HCT116 (cell line): ENCODE data around the gene PIK3R2. TPM values are rescaled to one million over a fixed set of nuclear protein-coding genes. Genes with fewer than 3 reads are reported as not detected.
A peak's percentile ranks its signal among the peaks of the same experiment; 100 is the strongest.

Source experiments
- ATAC-seq: fragments of 200-7000 bp; cut with Tn5 transposase; 2 replicates; pipeline ENCODE4 v1.9.1; 2020; ENCODE audit warnings: mild to moderate bottlenecking, moderate library complexity
- BruUV-seq: library from RNA; stranded (reverse); fragments of 400-500 nt; replicated peaks from 2 replicates; lab custom pipeline; 2021; lab: Mats Ljungman, UMichigan
- CTCF ChIA-PET: fragments of 300-600 bp; sonication (Branson Sonifier 250); formaldehyde crosslinking; loops from one replicate; lab custom pipeline; 2021; ENCODE audit warnings: antibody characterized with exemption; lab: Charles Lee
- POLR2A ChIA-PET: fragments of 300-600, 350-600 bp; sonication (Branson Sonifier 250); formaldehyde crosslinking; loops from one replicate; lab custom pipeline; 2021; ENCODE audit warnings: antibody characterized with exemption; lab: Charles Lee
- RAD21 ChIA-PET, 2 experiments: fragments of 300-600 bp; sonication (Branson Sonifier 250); formaldehyde crosslinking; loops; one replicate each; lab custom pipeline; 2023; ENCODE audit warnings: low total read pairs in 2 of 2; ENCODE audit not compliant: uncharacterized antibody in 2 of 2, unreplicated experiment in 2 of 2, low non-redundant PET in 1 of 2; lab: Charles Lee
- DNase-seq: peaks from one replicate; pipeline ENCODE4 v3.0.0-alpha.2; 2010; ENCODE audit warnings: low read depth, low spot score
- H2AFZ ChIP-seq: fragments of 200-600 bp; shearing (Covaris generic), sonication (generic); 2 replicates; pipeline ENCODE4 v1.6.1; 2017; ENCODE audit warnings: low read depth, mixed run types, mixed read lengths, antibody characterized with exemption, low read length; ENCODE audit not compliant: poor library complexity, severe bottlenecking
- H3K27ac ChIP-seq: 2 replicates; pipeline ENCODE4 v1.5.1; 2012; ENCODE audit warnings: low read depth, low read length
- H3K27me3 ChIP-seq: fragments of 200-600 bp; sonication (generic); 2 replicates; pipeline ENCODE4 v1.6.1; 2016; ENCODE audit warnings: mixed run types, low read length, mixed read lengths; ENCODE audit not compliant: insufficient read depth
- H3K36me3 ChIP-seq, 2 experiments: fragments of 200-500 bp in 1 of 2; fragments of 200-600 bp in 1 of 2; sonication (Bioruptor generic) in 1 of 2; sonication (generic) in 1 of 2; 2 replicates each; pipeline versions ENCODE4 v1.5.1 to v1.6.1; 2014 to 2016; ENCODE audit warnings: low read length in 2 of 2, inconsistent platforms in 1 of 2, mixed read lengths in 1 of 2, mixed run types in 1 of 2; ENCODE audit not compliant: insufficient read depth in 2 of 2, control insufficient read depth in 1 of 2
- H3K4me1 ChIP-seq, 2 experiments: fragments of 200-600 bp in 1 of 2; sonication (generic) in 1 of 2; 2 replicates each; pipeline versions ENCODE4 v1.5.1 to v1.6.1; 2012 to 2017; ENCODE audit warnings: low read length in 2 of 2, inconsistent platforms in 1 of 2, mild to moderate bottlenecking in 1 of 2, mixed read lengths in 1 of 2, mixed run types in 1 of 2, moderate library complexity in 1 of 2; ENCODE audit not compliant: insufficient read depth in 2 of 2, control insufficient read depth in 1 of 2
- H3K4me2 ChIP-seq: fragments of 200-600 bp; sonication (generic); 2 replicates; pipeline ENCODE4 v1.6.1; 2017; ENCODE audit warnings: mixed run types, low read length, mixed read lengths
- H3K4me3 ChIP-seq, 2 experiments: fragments of 200-600 bp in 1 of 2; sonication (generic) in 1 of 2; replicated peaks in 1 of 2; 2 replicates each; pipeline ENCODE4 v1.5.1; 2011 to 2016; ENCODE audit warnings: low read length in 2 of 2, control low read depth in 1 of 2, low read depth in 1 of 2, mild to moderate bottlenecking in 1 of 2, mixed read lengths in 1 of 2, mixed run types in 1 of 2
- H3K79me2 ChIP-seq: fragments of 200-600 bp; sonication (generic); 2 replicates; pipeline ENCODE4 v1.6.1; 2017; ENCODE audit warnings: mild to moderate bottlenecking, mixed run types, low read length, moderate library complexity, mixed read lengths; ENCODE audit not compliant: insufficient read depth
- H3K9ac ChIP-seq: fragments of 200-600 bp; sonication (generic); 2 replicates; pipeline ENCODE4 v1.6.1; 2016; ENCODE audit warnings: low read length, mixed read lengths
- H3K9me2 ChIP-seq: fragments of 200-600 bp; sonication (generic), shearing (Covaris generic); 2 replicates; pipeline ENCODE4 v1.6.1; 2017; ENCODE audit warnings: mixed run types, mild to moderate bottlenecking, moderate library complexity; ENCODE audit not compliant: insufficient read depth
- H3K9me3 ChIP-seq, 2 experiments: fragments of 200-500 bp in 1 of 2; fragments of 200-600 bp in 1 of 2; sonication (Bioruptor generic) in 1 of 2; sonication (generic) in 1 of 2; 2 replicates each; pipeline ENCODE4 v1.6.1; 2014 to 2017; ENCODE audit warnings: low read length in 2 of 2, mixed read lengths in 2 of 2, inconsistent platforms in 1 of 2, low read depth in 1 of 2, mild to moderate bottlenecking in 1 of 2, mixed run types in 1 of 2, moderate library complexity in 1 of 2; ENCODE audit not compliant: control insufficient read depth in 1 of 2, insufficient read depth in 1 of 2
- H4K20me1 ChIP-seq: fragments of 200-600 bp; sonication (generic), shearing (Covaris generic); 2 replicates; pipeline ENCODE4 v1.6.1; 2017; ENCODE audit warnings: mixed run types, mild to moderate bottlenecking, moderate library complexity; ENCODE audit not compliant: insufficient read depth
- ATF3 ChIP-seq: IDR thresholded peaks from 2 replicates; pipeline ENCODE4 v1.6.1; 2012
- CEBPB ChIP-seq: IDR thresholded peaks from 2 replicates; pipeline ENCODE4 v1.6.1; 2012; ENCODE audit warnings: low read depth
- EGR1 ChIP-seq: IDR thresholded peaks from 2 replicates; pipeline ENCODE4 v1.6.1; 2012; ENCODE audit warnings: low read depth
- ELF1 ChIP-seq: IDR thresholded peaks from 2 replicates; pipeline ENCODE4 v1.6.1; 2012; ENCODE audit warnings: low read depth, borderline replicate concordance
- FOSL1 ChIP-seq: IDR thresholded peaks from 2 replicates; pipeline ENCODE4 v1.6.1; 2012; ENCODE audit warnings: low read depth
- POLR2AphosphoS5 ChIP-seq: IDR thresholded peaks from 2 replicates; pipeline ENCODE4 v1.6.1; 2011; ENCODE audit warnings: mild to moderate bottlenecking, low read depth, low read length, moderate library complexity
- RAD21 ChIP-seq: IDR thresholded peaks from 2 replicates; pipeline ENCODE4 v1.6.1; 2012; ENCODE audit warnings: low read depth, mild to moderate bottlenecking
- TCF7L2 ChIP-seq: IDR thresholded peaks from 2 replicates; pipeline ENCODE4 v1.7.0; 2011; ENCODE audit warnings: borderline replicate concordance, inconsistent platforms; ENCODE audit not compliant: insufficient read depth, insufficient read length; ENCODE audit errors: extremely low read depth
- ZBTB33 ChIP-seq: IDR thresholded peaks from 2 replicates; pipeline ENCODE4 v1.6.1; 2011; ENCODE audit warnings: mild to moderate bottlenecking, low read length, moderate library complexity; ENCODE audit not compliant: insufficient replicate concordance; ENCODE audit errors: extremely low read depth
- ZFX ChIP-seq: fragments of 450-650 bp; IDR thresholded peaks from 2 replicates; pipeline ENCODE4 v1.6.1; 2017
- intact Hi-C: fragments of 100-400 bp; cut with micrococcal nuclease; formaldehyde crosslinking; loops from 2 replicates; pipeline ENCODE4 v1.10.0; 2022
- total RNA-seq: library from RNA; stranded (reverse); gene quantifications from one replicate; pipeline ENCODE4 v1.2.1, GENCODE V29; 2021; ENCODE audit not compliant: unreplicated experiment
- TF ChIP-seq, protein P1 (sequence below), 3 experiments: fragments of 200-600 bp in 1 of 3; sonication (generic) in 1 of 3; IDR thresholded peaks in 2 of 3; conservative IDR thresholded peaks in 1 of 3; 2 replicates each; pipeline ENCODE4 v1.5.1; 2012 to 2017; ENCODE audit warnings: low read depth in 2 of 3, low read length in 2 of 3, antibody characterized with exemption in 1 of 3, borderline replicate concordance in 1 of 3, control low read depth in 1 of 3, mild to moderate bottlenecking in 1 of 3, mixed read lengths in 1 of 3, mixed run types in 1 of 3, moderate library complexity in 1 of 3; ENCODE audit not compliant: insufficient read depth in 1 of 3

PIK3R2 gene
- total RNA-seq, 1 experiment from 2014 or later: 53.4 TPM

GRCh38 chr19:18149596-18149975 lies 3.4 kb upstream of the PIK3R2 start (continued):
- TF ChIP-seq ZBTB33 (no peak), FOSL1 (no peak), POLR2AphosphoS5 (no peak), RAD21 (no peak), ATF3 (no peak), ELF1 (no peak)
- TF ChIP-seq, protein P1, sequence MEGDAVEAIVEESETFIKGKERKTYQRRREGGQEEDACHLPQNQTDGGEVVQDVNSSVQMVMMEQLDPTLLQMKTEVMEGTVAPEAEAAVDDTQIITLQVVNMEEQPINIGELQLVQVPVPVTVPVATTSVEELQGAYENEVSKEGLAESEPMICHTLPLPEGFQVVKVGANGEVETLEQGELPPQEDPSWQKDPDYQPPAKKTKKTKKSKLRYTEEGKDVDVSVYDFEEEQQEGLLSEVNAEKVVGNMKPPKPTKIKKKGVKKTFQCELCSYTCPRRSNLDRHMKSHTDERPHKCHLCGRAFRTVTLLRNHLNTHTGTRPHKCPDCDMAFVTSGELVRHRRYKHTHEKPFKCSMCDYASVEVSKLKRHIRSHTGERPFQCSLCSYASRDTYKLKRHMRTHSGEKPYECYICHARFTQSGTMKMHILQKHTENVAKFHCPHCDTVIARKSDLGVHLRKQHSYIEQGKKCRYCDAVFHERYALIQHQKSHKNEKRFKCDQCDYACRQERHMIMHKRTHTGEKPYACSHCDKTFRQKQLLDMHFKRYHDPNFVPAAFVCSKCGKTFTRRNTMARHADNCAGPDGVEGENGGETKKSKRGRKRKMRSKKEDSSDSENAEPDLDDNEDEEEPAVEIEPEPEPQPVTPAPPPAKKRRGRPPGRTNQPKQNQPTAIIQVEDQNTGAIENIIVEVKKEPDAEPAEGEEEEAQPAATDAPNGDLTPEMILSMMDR (IDR thresholded peaks at IDR 0.05 in 2 of 3, conservative IDR thresholded peaks at IDR 0.05 in 1 of 3; ENCODE audit: borderline replicate concordance in 1 of 3, insufficient read depth in 1 of 3, low read depth in 2 of 3, low read length in 2 of 3): no peak

DNA sequence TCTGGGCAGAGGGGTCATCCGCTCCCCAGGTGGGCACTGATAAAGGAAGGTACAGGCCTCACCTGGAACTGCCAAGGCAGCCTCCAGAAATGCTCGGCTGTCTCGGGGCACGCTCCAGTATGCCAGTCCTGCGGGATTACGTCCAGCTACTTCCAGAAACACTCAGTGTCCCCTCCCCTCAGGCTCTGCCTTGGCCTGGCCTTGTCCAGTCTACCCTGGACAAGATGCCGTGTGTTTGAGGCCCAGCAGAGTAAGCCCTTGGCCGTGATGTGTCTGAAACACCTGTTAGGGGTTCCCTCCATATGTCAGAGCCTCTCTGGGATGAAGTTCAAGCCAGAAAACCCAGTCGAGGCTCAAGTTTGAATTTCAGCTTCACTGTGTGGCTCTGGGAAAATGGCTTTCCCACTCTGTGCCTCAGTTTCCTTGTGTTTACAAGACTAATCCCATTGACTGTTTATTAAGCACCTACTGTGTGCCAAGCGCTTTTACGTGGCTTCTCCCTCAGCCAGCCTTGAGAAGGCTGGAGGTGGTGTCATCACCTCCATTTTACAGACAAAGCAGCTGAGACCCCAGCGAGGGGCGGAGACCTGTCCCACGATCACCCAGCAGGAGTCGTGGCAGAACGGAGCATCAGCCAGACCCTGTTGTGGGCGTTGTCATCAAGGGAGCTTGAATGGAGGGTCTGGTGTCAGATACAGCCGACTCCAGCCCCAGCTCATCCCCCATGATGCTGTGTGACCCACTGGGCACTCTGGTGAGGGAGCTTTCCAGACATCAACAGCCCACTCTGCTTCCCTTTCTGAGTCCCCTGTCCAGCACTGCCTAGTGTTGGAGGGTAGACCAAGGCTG lies 2.0 kb upstream of the PIK3R2 start:
- Histone ChIP-seq H3K4me2 (peak overlapping the region; percentile 99), H3K79me2 (peaks cover 26% of the 10 kb centered on the region), H3K27ac (peak overlapping the region; percentile 85), H3K9ac (peak overlapping the region; percentile 98), H2AFZ (no peak overlapping the region), H4K20me1 (no peaks in the 10 kb centered on the region), H3K36me3 (peaks cover 4 to 9% of the 10 kb centered on the region in 2 experiments; a peak in 2 of 4 replicates), H3K27me3 (no peaks in the 10 kb centered on the region), H3K4me3 (peak overlapping the region in 1 of 2 experiments; percentile 49; a peak in 1 of 4 replicates), H3K9me3 (no peaks in the 10 kb centered on the region), H3K9me2 (no peaks in the 10 kb centered on the region), H3K4me1 (peaks cover 18 to 30% of the 10 kb centered on the region in 2 experiments; a peak in 3 of 4 replicates)
- CTCF ChIA-PET: interaction anchor here (0.6 to 1.5 kb wide), 3 partner anchors 10 to 713 kb away, joined by 3 to 4 read pairs (median 3); no protein-coding TSS in a partner anchor
- ATAC-seq: no peak
- DNase-seq: no peak
- RAD21 ChIA-PET: no interaction called here
- POLR2A ChIA-PET: no interaction called here
- no TSS peak for BruUV-seq
- TF ChIP-seq ZBTB33 (no peak), TCF7L2 (no peak), CEBPB (no peak), ZFX (no peak), EGR1 (no peak)
- TF ChIP-seq, protein P1 (IDR thresholded peaks at IDR 0.05 in 2 of 3, conservative IDR thresholded peaks at IDR 0.05 in 1 of 3; ENCODE audit: borderline replicate concordance in 1 of 3, insufficient read depth in 1 of 3, low read depth in 2 of 3, low read length in 2 of 3): no peak
- intact Hi-C loops: loop anchor here (10.0 kb wide), 1 partner anchor 146 kb away; the partner anchor contains the start of gene ARRDC2
